Activated naive CD4-positive, alpha-beta T cell (primary cell): ENCODE measurements around the gene PLCH1.
"Not testable (repeated sequence)": the region's sequence is repeated elsewhere in the genome, so short reads cannot be mapped to it uniquely, and the experiment has no call there.

Source experiments
- DNase-seq, 4 experiments: peaks; one replicate each; lab custom pipeline; 2025; lab: John Stamatoyannopoulos, UW

PLCH1 gene

GRCh38 chr3:155418407-155418806 is 326.5 kb downstream of the PLCH1 start:
- DNase-seq: no peak

- DNase-seq: no peak
Measured at GRCh38 chr3:155417119-155417517, 327.8 kb downstream of the PLCH1 start.

- DNase-seq: no peak
Measured at GRCh38 chr3:155416500-155417118, 328.3 kb downstream of the PLCH1 start.

- no peak for DNase-seq
Measured at GRCh38 chr3:155412904-155413303, 332.0 kb downstream of the PLCH1 start.

DNA sequence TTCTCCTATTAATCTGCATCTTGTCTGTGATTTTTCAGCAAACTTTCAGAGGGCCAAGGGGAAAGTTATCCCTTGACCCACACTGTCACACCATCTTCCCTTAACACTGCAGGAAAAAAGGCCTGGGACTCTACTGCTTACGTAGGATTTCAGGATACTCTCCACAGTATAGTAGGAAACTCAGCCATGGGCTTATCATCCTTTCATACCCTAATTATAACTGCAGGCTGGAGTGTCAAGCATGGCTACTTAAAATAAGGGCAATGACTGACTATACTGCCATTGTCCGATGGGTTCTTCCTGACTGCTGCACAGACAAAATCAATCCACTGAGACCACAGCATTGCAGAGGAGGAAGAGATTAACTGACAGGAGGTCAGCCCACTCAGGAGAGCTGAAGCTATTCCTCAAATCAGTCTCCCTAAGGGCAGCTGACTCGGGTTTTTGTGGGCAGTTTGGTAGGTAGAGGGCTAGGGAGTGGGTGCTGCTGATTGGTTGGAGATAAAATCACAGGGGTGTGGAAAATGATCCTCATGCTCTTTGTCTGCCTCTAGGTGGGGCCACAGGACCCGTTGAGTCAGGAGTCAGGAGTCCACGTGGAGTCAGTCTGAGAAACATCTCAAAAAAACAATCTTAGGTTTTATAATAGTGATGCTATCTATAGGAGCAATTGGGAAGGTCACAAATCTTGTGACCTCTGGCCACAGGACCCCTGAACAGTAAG is 333.2 kb downstream of the PLCH1 start:
- DNase-seq: no peak

DNA sequence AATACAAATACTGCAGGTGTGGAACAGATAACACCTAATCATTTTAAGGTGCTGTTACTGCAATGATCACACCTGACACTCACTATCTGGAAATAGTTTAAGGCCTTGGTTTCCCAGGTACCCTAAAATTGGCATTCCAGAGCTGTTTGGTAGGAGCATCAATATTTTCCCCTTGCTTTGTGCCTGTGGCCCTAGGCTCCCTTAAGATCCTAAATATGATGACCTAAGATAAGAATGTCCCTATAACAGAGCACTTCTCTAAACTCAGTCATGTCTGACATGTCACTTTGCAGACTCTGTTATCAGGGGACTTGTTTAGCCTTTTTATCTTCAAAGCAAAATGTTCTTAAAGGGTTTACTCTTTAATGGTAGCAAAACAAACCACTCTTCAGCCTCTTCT is 335.5 kb downstream of the PLCH1 start:
- DNase-seq: no peak

- no peak for DNase-seq
Measured at GRCh38 chr3:155407971-155408370, 336.9 kb downstream of the PLCH1 start.

GRCh38 chr3:155407331-155407730 is 337.5 kb downstream of the PLCH1 start:
- DNase-seq: no peak

DNA sequence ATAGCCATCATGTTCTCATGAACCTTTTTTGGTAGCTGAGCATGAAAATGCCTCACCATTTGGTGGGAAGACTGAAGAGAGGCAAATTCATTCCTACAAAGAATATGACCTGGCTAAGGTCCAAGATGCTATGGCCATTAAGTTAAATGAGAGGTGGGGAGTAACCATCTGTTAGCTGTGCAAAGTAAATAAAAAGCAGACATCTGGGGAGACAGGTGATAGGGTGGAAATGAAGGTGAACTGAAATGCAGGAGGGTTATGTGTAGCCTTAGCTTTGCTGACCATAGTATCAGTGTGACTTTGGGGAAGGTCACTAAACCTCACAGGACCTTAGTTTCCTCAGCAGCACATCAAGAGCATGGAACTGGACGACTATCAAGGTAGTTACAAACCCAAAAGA is 340.4 kb downstream of the PLCH1 start:
- no peak for DNase-seq

GRCh38 chr3:155402656-155403055 is 342.2 kb downstream of the PLCH1 start:
- no peak for DNase-seq

- DNase-seq: no peak
Measured at GRCh38 chr3:155398046-155398445, 346.8 kb downstream of the PLCH1 start.

GRCh38 chr3:155394896-155395295 is 350.0 kb downstream of the PLCH1 start:
- DNase-seq: not testable (repeated sequence)

GRCh38 chr3:155394240-155394639 is 350.6 kb downstream of the PLCH1 start:
- no peak for DNase-seq

DNA sequence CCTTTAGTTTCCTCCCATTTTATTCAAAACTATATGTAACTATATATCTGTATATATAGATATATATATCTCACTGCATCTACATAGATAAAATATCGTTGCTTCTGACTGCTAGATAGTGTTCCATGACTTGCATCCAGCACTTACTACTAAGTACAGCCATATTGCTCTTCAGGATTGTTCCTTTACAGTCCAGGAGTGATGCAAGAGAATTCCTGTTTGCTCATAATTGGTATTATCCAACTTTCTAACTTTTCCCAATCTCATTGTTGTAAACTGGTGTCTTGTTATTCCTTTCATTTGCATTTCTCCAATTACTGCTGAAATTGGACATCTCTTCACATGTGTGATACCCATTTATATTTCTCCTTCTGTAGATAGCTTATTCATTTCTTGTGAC is 351.6 kb downstream of the PLCH1 start:
- DNase-seq: no peak

DNA sequence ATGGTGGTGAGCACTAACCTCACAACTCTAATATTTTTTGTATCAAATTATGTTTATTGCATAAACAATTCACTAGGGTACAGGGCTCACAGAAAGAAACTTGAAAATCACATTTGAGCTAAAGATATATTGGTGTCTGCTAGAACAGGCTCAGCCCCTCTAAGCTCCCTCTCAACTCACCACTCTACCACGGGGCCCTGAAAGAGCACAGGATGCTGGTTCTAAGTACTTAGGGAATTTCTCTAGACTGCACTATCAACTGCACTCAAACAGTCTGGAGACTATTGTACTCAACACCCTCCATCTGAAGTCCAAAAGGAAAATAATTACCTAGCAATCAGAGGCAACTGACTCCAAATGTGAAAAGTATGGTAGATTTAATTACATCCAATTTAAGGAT is 352.7 kb downstream of the PLCH1 start:
- DNase-seq: no peak

DNA sequence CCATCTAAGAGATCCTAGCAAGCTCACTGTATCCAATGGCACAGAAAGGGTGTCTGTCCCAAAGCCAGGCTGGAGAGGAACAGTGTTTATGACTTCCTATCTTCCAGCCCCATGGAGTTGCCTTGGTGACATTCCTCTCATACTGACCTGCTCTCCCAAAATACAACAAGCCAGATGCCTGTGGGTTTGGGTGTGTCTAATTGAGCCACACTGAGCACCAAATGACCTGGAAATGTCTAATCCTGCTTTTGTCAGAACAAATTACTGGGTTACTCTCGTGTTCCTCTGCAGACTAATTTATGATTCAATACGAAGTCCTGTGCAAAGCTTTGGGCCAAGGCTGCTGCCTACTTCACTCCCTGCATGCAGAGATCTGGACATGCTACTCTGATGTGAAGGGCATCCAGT is 353.3 kb downstream of the PLCH1 start:
- no peak for DNase-seq

DNA sequence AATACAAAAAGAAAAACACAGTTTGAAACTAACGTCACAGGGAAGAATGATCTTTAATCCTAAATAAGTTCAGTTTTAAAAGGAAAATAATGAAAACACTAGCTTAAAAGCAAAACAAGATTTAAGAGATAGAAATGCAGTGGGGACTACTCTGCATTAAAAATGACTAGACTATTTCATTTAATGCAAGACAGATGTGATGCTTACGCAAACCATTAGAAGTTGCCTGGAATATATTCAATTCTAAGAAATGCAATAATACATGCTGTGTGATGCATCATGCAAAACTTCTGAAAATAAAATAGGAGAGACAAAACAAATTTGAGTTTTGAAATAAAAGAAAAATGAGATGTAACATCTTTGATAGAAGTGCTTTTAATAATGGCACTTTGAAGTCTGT is 353.8 kb downstream of the PLCH1 start:
- DNase-seq: no peak

GRCh38 chr3:155390351-155390750 is 354.5 kb downstream of the PLCH1 start:
- no peak for DNase-seq

GRCh38 chr3:155388417-155388816 is 356.5 kb downstream of the PLCH1 start:
- DNase-seq: no peak

- DNase-seq: no peak
Measured at GRCh38 chr3:155387571-155387970, 357.3 kb downstream of the PLCH1 start.

DNA sequence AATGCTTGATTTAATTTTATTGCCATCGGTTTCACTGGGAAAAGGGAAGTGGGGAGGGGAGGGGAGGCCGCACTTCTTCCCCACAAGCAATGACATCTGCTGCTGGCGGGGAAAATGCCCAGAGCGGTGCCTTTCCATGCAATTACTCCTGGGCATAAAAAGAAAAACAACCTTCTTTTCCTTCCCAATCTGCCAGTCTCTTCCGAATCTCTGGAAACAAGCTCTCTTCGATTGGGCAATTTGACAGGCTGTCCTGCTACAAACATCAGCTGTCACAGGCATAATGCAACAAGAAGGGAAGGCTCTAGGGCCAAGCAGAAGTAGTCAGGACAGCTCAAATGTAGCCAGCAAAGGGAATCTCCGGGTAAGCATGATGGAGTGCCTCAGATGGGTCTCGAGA is 358.0 kb downstream of the PLCH1 start:
- DNase-seq: no peak

- no peak for DNase-seq
Measured at GRCh38 chr3:155385896-155386625, 358.8 kb downstream of the PLCH1 start.

DNA sequence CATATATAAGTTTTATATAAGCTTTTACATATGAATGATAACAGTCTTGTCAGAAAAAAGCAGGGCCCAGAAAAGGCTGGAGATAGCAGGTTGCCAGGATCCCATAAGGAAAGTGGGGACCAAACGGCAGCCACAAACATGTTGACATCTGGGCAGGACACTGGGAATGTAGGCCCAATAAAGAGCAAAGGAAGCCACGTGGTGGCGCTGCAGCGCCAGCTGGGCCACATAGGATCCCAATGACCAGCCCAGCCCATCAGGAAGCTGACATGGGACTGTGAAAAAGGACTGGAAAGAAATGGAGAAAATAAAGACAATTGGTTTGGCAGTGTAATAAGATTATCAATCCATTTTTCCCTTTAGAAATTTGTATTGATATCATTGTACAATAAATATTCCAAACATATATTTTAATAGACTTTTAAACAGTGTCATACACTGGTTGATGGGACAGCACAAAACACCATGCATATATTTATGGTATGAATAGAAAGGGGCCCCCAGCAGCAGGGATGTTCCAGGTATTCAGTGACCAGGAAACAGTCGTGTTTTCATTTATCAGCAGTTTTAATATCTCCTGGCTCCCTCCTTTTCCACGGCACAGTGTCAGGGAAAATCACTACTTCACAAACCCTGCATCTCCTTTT is 362.4 kb downstream of the PLCH1 start:
- DNase-seq: no peak
